ENCODE measurements around the gene ACACA.

DNA sequence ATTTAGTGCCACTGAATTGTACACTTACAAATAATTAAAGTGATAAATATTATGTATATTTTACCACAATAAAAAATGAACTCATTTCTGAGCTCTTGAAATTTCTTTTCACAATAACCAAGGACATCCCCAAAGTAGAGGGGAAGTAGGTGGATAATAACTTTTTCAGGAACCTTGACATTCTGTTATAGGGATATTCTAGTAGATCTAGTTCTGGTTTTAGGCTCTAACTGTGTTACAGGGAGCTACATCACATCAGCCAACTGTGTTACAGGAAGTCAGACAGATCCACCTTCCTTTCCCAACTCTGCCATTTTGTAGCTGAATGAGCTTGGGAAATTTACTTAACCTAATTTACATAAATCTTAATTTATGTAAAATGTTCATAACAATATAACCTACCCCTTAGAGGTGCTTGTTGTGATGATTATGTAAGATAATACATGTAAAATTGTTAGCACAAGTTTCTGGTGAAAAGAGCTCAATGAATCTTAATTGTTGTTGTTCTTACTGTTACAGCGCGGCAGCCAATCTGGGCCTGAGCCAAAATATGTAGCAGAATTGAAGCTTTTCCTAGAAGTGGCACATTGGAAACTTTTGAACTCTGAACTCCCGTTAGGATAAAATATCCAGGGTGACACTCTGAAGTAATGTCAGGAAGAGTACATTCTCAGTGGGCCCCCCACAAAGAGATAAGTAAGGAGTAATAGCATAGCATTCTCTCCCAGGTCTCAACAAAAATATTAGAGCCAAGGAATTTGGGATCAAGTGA, 288.1 kb downstream of the ACACA start:
- no peak for TF ChIP-seq POLR2A (IDR thresholded peaks at IDR 0.05; ENCODE audit: low read length)
- TF ChIP-seq GATA1 (IDR thresholded peaks at IDR 0.05; ENCODE audit: low read depth, low read length), result no peak
